Airway epithelial cell (primary cell): Measurements from ENCODE around the gene KCNK3. TPM values are rescaled to one million over a fixed set of nuclear protein-coding genes. Genes with fewer than 3 reads are reported as not detected.

ENCODE experiments used
- total RNA-seq: library from RNA; depleted of rRNA; stranded (reverse); fragments of >200 nt; gene quantifications from 2 replicates; pipeline ENCODE4 v1.2.3, GENCODE V29; 2015

Gene KCNK3
- total RNA-seq, result not detected in 2 replicates

GRCh38 chr2:26692279-26692896, at the start of gene KCNK3:
Gene KCNK3 (plus strand): TSS chr2:26692722. CDS start chr2:26692876, 154 bp downstream.

GRCh38 chr2:26764078-26764887, 71.8 kb downstream of the KCNK3 start, which contains the start of gene SLC35F6:
Gene SLC35F6 (plus strand): TSS chr2:26764284. CDS start chr2:26764350, 66 bp downstream.

Other genes starting within 250 kb of the KCNK3 start
- gene OTOF, start 214.6 kb upstream of the KCNK3 start, total RNA-seq, result not detected in 2 replicates
- not detected in 2 replicates for gene CIB4, start 51.4 kb upstream of the KCNK3 start, total RNA-seq
- gene SLC35F6, start 71.6 kb downstream of the KCNK3 start, total RNA-seq, result 22.5 and 43.9 TPM in 2 replicates
- 6.2 and 12.6 TPM in 2 replicates for gene CENPA, start 93.3 kb downstream of the KCNK3 start, total RNA-seq
- gene DPYSL5, start 155.4 kb downstream of the KCNK3 start, total RNA-seq, result not detected in 2 replicates